ENCODE data around the gene CSTPP1. TPM values are rescaled to one million over a fixed set of nuclear protein-coding genes. Genes with fewer than 3 reads are reported as not detected.
"Not testable (repeated sequence)": the region's sequence is repeated elsewhere in the genome, so short reads cannot be mapped to it uniquely, and the experiment has no call there.

Gene CSTPP1
- total RNA-seq, 6 experiments from 2014 or later = 3.3 to 7.5 (median 4.6) TPM

DNA sequence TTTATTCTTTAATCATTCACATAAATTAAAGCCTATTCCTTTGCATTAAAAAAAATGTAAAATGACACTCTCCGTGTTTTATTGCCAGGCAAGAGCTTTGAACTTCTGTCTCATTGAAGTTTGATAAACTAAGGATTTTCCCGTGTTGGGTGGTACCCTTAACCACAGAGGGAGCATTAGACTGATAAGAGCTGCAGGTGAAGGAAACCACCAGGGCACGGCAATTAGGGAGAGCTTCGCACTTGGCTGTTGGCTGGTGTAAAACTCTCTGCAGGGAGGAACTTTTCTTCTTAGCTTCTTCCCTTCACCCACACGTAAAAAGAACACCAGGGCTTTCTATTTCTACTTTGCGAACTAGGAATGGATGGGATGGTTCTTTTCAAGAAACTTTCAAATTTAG, 47.0 kb downstream of the CSTPP1 start:
- intact Hi-C loops (cut with DNase I) = no loop called here
- H3K27ac ChIP-seq = no peak overlapping the region
- TF ChIP-seq POLR2A (IDR thresholded peaks at IDR 0.05) = no peak
- TF ChIP-seq, protein P1, sequence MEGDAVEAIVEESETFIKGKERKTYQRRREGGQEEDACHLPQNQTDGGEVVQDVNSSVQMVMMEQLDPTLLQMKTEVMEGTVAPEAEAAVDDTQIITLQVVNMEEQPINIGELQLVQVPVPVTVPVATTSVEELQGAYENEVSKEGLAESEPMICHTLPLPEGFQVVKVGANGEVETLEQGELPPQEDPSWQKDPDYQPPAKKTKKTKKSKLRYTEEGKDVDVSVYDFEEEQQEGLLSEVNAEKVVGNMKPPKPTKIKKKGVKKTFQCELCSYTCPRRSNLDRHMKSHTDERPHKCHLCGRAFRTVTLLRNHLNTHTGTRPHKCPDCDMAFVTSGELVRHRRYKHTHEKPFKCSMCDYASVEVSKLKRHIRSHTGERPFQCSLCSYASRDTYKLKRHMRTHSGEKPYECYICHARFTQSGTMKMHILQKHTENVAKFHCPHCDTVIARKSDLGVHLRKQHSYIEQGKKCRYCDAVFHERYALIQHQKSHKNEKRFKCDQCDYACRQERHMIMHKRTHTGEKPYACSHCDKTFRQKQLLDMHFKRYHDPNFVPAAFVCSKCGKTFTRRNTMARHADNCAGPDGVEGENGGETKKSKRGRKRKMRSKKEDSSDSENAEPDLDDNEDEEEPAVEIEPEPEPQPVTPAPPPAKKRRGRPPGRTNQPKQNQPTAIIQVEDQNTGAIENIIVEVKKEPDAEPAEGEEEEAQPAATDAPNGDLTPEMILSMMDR (IDR thresholded peaks at IDR 0.05) = no peak
- no peaks in the 10 kb centered on the region for H3K36me3 ChIP-seq
- H3K4me3 ChIP-seq = no peak overlapping the region
- H3K27me3 ChIP-seq = no peaks in the 10 kb centered on the region
- WGBS (ENCODE audit: insufficient coverage, low coverage, low lambda C conversion rate, missing lambda C conversion rate) = 84% methylated on average over 6 of the region's 6 CpGs
- DNase-seq (no peak), ATAC-seq (no peak)
- no peaks in the 10 kb centered on the region for H3K4me1 ChIP-seq
- no peaks in the 10 kb centered on the region for H3K9me3 ChIP-seq

DNA sequence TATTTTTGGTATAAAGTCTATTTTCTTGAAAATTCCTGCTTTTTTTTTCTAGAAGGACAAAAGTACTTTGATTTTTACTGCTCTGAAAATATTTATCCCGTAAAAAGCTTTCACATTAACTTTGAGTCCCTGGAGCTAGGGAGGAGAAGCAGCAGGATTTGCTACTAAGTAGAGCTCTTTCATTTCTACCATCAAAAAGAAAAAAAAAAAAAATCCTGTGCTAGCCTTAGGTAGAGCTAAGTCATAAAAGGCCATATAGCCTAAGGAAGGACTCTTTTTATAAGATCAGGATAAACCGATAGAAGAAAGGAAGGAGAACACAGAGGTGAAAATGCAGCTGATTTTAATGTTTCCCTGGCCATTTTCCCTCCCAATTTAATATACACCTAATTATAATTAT, 48.0 kb downstream of the CSTPP1 start:
- Histone ChIP-seq H3K4me3 (no peak overlapping the region), H3K27me3 (no peaks in the 10 kb centered on the region), H3K4me1 (no peaks in the 10 kb centered on the region), H3K27ac (no peak overlapping the region), H3K36me3 (no peaks in the 10 kb centered on the region), H3K9me3 (no peaks in the 10 kb centered on the region)
- no peak for TF ChIP-seq POLR2A (IDR thresholded peaks at IDR 0.05)
- TF ChIP-seq, protein P1 (IDR thresholded peaks at IDR 0.05) = no peak
- DNase-seq = no peak
- 83% methylated on average over 2 of the region's 2 CpGs for WGBS (ENCODE audit: insufficient coverage, low coverage, low lambda C conversion rate, missing lambda C conversion rate)
- intact Hi-C loops (cut with DNase I) = no loop called here
- peak in 1 of 4 donors; percentile 14 for ATAC-seq

DNA sequence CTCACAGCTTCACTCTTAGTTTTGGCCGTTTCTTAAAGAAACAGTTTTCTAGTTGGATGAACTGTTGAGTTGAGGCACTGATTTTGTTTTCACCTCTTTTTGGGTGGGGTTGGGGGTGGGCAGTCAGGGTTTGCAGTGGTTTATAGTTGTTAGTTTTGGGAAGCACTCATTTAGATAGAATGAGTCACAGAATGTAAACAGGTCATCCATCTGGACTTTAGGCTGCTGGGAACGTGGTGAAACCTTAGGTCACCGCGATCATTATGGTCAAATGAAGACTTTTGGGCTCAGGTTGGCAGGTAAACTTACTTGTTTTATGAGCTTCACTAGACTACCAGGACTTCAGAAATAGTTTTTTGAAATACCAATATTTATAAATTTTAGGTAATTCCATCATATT, 48.4 kb downstream of the CSTPP1 start:
- peak in 1 of 3 donors; percentile 21 for DNase-seq
- no peak overlapping the region for H3K4me3 ChIP-seq
- no peak for TF ChIP-seq POLR2A (IDR thresholded peaks at IDR 0.05)
- TF ChIP-seq, protein P1 (IDR thresholded peaks at IDR 0.05) = no peak
- H3K9me3 ChIP-seq = no peaks in the 10 kb centered on the region
- H3K4me1 ChIP-seq = no peaks in the 10 kb centered on the region
- 19% methylated on average over 4 of the region's 4 CpGs for WGBS (ENCODE audit: insufficient coverage, low coverage, low lambda C conversion rate, missing lambda C conversion rate)
- intact Hi-C loops (cut with DNase I) = no loop called here
- no peaks in the 10 kb centered on the region for H3K27me3 ChIP-seq
- ATAC-seq = peak; percentile 67 to 90 (median 80)
- peak overlapping the region in 1 of 3 donors; percentile 29 for H3K27ac ChIP-seq
- H3K36me3 ChIP-seq = no peaks in the 10 kb centered on the region

DNA sequence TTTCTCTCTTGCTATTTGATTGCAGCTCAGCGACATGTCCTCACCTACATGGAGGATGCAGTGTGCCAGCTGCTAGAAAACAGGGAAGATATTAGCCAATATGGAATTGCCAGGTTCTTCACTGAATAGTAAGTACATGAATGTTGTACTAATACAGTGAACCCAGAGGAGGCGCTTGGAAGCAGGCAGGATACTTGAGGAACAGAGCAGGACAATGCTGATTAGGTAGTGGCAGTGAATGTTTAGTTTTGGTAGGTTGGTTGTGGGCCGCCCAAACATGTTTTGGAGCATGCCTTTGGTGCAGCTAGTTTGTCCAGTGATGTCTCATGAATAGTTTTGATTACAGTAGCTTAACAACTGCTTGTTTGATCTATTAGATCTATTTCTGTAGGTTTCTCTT, 50.6 kb downstream of the CSTPP1 start:
- Histone ChIP-seq H3K9me3 (no peaks in the 10 kb centered on the region), H3K36me3 (no peaks in the 10 kb centered on the region), H3K27ac (no peak overlapping the region), H3K4me1 (no peaks in the 10 kb centered on the region), H3K27me3 (no peaks in the 10 kb centered on the region), H3K4me3 (no peak overlapping the region)
- WGBS (ENCODE audit: insufficient coverage, low coverage, low lambda C conversion rate, missing lambda C conversion rate) = 87% methylated on average over 2 of the region's 3 CpGs
- no peak for ATAC-seq
- intact Hi-C loops (cut with DNase I) = no loop called here
- TF ChIP-seq POLR2A (IDR thresholded peaks at IDR 0.05) = no peak
- TF ChIP-seq, protein P1 (IDR thresholded peaks at IDR 0.05) = no peak
- no peak for DNase-seq

DNA sequence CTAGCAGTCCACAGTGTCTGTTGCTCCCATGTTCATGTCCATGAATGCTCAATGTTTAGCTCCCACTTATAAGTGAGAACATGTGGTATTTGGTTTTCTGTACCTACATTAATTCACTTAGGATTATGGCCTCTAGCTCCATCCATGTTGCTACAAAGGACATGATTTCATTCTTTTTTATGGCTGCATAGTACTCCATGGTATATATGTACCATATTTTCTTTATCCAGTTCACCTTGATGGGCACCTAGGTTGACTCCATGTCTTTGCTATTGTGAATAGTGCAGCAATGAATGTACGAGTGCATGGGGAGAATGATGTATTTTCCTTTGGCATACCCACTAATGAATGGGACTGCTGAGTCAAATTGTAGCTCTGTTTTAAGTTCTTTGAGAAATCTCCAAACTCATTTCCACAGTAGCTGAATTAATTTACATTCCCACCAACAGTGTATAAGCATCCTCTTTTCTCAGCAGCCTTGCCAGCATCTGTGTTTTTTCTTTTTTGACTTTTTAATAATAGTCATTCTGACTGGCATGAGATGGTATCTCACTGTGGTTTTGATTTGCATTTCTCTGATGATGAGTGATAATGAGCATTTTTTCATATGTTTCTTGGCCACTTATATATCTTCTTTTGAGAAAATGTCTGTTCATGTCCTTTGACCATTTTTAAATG, 53.4 kb downstream of the CSTPP1 start:
- H3K9me3 ChIP-seq; H3K36me3 ChIP-seq; intact Hi-C loops (cut with DNase I); H3K4me1 ChIP-seq; ATAC-seq; H3K27me3 ChIP-seq; H3K27ac ChIP-seq; H3K4me3 ChIP-seq; DNase-seq: not testable (repeated sequence)
- 100% methylated on average over 1 of the region's 1 CpG for WGBS (ENCODE audit: insufficient coverage, low coverage, low lambda C conversion rate, missing lambda C conversion rate)

All from right lobe of liver (tissue), 6 donors.